Adipocyte (in vitro differentiated cells): ENCODE measurements around the gene SNAP47.

ENCODE experiments used
- DNase-seq: peaks from one replicate; pipeline ENCODE4 v3.0.0-alpha.2; 2015; ENCODE audit warnings: low read depth
- H3K27me3 ChIP-seq: replicated peaks from 2 replicates; pipeline ENCODE4 v1.7.0; 2013; ENCODE audit warnings: mild to moderate bottlenecking, low read length, moderate library complexity; ENCODE audit not compliant: control insufficient read depth, insufficient read depth
- H3K36me3 ChIP-seq: 2 replicates; pipeline ENCODE4 v1.7.0; 2013; ENCODE audit warnings: low read length, mild to moderate bottlenecking, moderate library complexity; ENCODE audit not compliant: control insufficient read depth, insufficient read depth, severe bottlenecking
- H3K4me1 ChIP-seq: 2 replicates; pipeline ENCODE4 v1.7.0; 2013; ENCODE audit warnings: mild to moderate bottlenecking, low read length, moderate library complexity; ENCODE audit not compliant: control insufficient read depth, insufficient read depth
- H3K4me3 ChIP-seq: 2 replicates; pipeline ENCODE4 v1.7.0; 2013; ENCODE audit warnings: mild to moderate bottlenecking, low read length, moderate library complexity
- H3K9ac ChIP-seq: 2 replicates; pipeline ENCODE4 v1.7.0; 2013; ENCODE audit warnings: mild to moderate bottlenecking, low read length, moderate library complexity
- H3K9me3 ChIP-seq: 2 replicates; pipeline ENCODE4 v1.7.0; 2013; ENCODE audit warnings: mild to moderate bottlenecking, low read length, moderate library complexity; ENCODE audit not compliant: control insufficient read depth

Gene SNAP47

DNA sequence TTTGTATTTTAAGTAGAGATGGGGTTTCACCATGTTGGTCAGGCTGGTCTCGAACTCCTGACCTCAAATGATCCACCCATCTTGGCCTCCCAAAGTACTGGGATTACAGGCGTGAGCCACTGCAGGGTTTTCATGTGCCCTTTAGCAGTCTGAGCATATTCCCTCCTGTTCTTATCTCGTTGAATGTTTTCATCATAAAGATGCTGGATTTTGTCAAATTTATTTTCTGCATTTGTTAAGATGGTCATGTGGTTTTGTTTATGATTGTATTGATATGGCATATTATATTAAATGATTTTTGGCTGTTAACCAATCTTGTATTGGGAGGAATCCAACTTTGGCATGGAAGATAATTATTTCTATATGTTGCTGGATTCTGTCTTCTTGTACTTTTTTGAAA lies 8.9 kb upstream of the SNAP47 start:
- peaks cover 11% of the 10 kb centered on the region for H3K4me1 ChIP-seq
- no peak overlapping the region for H3K4me3 ChIP-seq
- peaks cover 3% of the 10 kb centered on the region for H3K36me3 ChIP-seq
- no peaks in the 10 kb centered on the region for H3K27me3 ChIP-seq
- H3K9me3 ChIP-seq = peaks cover 27% of the 10 kb centered on the region
- no peak for DNase-seq
- no peak overlapping the region for H3K9ac ChIP-seq

DNA sequence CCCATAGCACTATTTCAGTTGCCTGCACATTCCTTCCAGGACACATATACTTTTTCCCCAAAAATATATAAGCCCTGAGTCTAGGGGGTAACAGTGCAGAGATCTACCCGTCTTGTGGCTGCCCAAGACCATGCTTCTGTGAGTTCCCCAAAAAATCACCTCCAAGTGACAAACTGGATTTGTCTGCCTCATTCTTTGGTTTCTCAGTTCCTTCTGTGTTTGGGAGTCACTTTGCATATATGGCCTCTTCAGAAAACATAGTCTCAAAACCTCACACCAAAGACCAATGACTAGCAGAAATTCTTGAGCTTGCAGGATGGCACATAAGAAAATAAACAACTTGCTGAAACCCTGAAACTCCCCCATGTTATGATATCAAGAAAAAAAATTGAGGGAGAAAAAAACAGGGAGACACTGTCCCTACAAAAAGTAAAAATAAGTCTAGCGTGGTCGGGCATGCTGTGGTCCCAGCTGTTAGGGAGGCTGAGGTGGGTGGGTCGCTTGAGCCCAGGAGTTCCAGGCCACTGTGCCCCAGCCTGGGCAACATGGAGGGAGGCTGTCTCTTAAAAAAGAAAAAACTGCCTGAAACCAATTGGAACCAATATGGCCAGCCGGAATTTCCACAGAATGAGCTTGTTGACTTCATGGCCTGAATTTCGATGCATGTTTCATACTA lies 8.2 kb upstream of the SNAP47 start:
- Histone ChIP-seq H3K4me3 (no peak overlapping the region), H3K27me3 (no peaks in the 10 kb centered on the region), H3K9me3 (peaks cover 20% of the 10 kb centered on the region), H3K36me3 (peaks cover 6% of the 10 kb centered on the region), H3K9ac (no peak overlapping the region), H3K4me1 (peaks cover 11% of the 10 kb centered on the region)
- DNase-seq = no peak

DNA sequence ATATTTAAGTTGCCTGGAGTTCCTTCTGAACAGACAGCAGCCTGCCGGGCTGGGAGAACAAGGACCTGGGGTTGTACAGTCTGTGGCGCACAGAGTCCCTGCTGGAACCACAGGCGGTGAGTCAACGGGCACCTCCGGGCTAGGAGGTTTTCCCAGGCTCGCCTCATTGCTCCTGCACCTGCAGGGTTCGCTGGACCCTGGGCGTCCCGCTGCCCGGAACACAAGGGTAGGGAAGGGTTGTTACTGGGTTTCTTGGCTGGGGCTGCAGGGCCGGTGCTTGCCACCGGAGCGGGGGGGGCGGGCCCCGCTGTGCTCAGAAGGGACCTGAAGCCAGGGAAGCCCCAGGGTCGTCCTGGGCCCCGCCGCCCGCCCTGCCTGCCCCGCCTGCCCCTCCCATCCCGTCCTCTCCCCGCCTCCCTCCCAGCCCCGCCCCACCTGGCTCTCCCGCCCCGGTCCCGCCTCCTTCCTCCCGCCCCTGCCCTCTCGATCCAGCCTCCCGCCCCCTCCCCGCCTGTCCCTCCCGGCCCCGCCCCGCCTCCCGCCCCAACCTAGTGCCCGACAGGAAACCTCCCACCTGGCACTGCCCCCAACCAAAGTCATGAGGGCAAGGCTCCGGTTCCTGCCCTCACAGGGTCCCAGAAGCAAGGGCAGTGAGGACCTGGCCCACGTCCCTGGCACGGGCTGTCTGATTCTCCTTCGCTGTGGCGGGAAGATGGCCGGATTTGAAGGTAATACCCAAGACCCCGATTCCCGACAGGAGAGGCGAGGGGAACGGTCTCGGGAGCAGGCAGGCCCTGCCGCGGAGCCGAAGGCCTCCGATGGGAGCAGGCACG lies 7.0 kb upstream of the SNAP47 start:
- Histone ChIP-seq H3K4me3 (peak overlapping the region; percentile 66), H3K27me3 (no peaks in the 10 kb centered on the region), H3K9ac (peak overlapping the region; percentile 56), H3K4me1 (peaks cover 11% of the 10 kb centered on the region), H3K36me3 (peaks cover 18% of the 10 kb centered on the region), H3K9me3 (peaks cover 9% of the 10 kb centered on the region)
- peak; percentile 72 for DNase-seq

DNA sequence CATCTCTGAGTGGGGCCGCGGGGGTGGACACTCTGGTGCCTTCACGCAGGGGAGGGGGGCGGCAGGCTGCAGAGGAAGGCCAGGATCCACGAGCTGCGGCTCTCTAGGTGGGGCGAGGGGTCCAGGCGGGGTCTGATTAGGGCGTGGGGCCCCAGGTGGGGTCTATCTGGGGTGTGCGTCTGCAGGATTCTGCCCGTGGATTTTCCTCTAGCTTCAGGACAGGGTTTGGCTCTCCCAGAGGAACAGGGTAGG lies 6.4 kb upstream of the SNAP47 start:
- Histone ChIP-seq H3K4me3 (peak overlapping the region; percentile 66), H3K4me1 (peaks cover 11% of the 10 kb centered on the region), H3K9ac (peak overlapping the region; percentile 56), H3K36me3 (peaks cover 21% of the 10 kb centered on the region), H3K27me3 (no peaks in the 10 kb centered on the region), H3K9me3 (peaks cover 6% of the 10 kb centered on the region)
- DNase-seq = no peak

DNA sequence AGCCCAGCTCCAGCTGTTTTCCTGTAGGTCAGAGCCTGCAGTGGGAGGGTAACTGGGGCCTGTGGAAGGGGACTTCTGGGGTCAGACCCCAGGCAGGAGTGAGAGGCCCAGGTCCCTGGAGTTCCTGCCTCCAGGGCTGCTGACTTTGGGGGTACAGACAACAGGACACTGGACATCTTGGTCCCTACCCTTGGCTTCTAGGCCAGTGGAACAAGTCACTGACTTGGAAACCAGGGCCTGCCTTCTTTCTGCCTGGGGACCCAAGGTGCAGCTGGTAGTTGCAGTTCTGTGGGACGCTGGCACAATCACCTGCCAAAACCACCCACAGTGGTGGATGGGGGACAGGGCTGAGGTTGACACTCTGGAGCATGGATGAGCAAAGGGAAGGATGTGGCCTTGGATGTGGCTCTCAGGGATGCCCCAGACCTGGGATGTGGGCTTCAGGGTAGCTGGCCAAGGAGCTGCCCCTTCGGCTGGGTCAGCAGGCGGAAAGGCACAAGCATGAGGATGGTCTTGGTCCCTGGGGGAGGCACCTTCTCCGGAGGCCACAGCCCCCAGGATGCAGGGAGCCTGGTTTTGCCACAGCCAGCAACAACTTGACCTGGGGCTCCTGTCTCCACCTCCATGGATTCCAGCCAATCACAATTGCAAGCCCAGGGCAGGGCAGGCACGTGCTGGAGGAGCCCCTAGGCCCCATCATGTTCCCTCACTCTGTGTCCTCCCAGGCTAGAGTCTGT lies 5.9 kb upstream of the SNAP47 start:
- peaks cover under 1% of the 10 kb centered on the region for H3K9me3 ChIP-seq
- H3K27me3 ChIP-seq = no peaks in the 10 kb centered on the region
- H3K4me3 ChIP-seq = no peak overlapping the region
- H3K36me3 ChIP-seq = peaks cover 21% of the 10 kb centered on the region
- DNase-seq = no peak
- peaks cover 16% of the 10 kb centered on the region for H3K4me1 ChIP-seq
- peak overlapping the region; percentile 56 for H3K9ac ChIP-seq

DNA sequence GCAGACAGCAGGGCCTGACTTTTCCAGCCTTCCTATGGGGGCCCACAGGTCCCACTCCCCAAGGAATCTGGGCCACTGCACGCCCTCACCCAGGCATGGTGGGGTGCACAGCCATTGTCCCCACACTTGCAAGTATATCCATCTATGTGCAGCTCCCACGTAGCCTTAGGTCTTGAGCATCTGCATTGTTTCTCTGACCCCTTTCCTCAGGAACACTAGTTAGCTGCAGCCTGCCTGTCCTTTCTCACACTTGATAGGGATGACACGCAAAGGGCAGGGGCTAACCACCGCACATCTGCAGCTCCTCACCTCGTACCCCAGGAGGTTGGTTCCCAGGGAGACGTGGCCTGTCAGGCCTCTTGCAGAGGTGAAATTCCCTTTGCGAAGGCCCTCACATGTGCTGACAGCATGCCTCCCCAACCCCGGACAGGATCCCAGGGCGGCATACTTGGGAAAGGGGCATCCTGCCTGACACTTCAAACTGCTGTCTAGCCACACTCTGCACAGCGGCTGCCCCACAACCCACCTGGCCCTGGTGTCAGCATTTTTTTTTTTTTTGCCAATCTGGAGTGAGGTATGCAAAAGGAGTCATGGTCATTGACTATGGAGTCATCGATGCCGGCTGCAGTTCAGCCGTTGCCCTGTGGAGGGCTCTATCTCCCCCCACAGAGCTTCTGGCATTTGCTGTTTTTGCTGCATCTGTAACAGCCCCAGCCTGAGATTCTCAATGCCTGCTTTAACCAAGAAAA lies 5.2 kb upstream of the SNAP47 start:
- Histone ChIP-seq H3K9me3 (no peaks in the 10 kb centered on the region), H3K4me3 (no peak overlapping the region), H3K4me1 (peaks cover 19% of the 10 kb centered on the region), H3K27me3 (no peaks in the 10 kb centered on the region), H3K36me3 (peaks cover 21% of the 10 kb centered on the region), H3K9ac (no peak overlapping the region)
- DNase-seq = peak; percentile 75

DNA sequence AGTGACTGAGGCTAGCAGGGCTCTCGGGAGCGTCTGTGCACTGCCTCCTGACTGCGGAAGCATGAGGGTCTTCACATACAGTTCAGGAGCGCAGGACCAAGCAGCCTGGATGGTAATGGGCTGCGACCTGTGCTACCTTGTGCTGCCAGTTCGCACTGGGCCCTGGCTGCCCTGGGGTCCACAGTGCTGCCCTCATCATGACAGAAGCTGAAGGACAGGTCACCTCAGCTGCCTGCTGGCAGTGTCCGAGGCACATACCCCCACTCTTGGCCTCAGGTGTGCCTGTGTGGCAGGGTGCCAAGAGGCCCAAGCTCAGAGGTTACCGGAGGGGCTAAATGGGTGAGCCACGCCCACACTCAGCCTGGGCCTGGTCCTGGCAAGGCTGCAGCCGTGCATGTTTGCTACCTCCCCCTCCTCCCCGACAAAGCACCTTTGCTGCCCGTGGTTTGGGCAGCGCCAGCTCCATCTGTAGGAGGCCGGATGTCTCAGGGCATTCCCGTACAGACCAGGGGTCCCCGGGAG lies 4.5 kb upstream of the SNAP47 start:
- no peak for DNase-seq
- Histone ChIP-seq H3K9ac (no peak overlapping the region), H3K27me3 (no peaks in the 10 kb centered on the region), H3K9me3 (no peaks in the 10 kb centered on the region), H3K36me3 (peaks cover 21% of the 10 kb centered on the region), H3K4me3 (no peak overlapping the region), H3K4me1 (peaks cover 19% of the 10 kb centered on the region)

DNA sequence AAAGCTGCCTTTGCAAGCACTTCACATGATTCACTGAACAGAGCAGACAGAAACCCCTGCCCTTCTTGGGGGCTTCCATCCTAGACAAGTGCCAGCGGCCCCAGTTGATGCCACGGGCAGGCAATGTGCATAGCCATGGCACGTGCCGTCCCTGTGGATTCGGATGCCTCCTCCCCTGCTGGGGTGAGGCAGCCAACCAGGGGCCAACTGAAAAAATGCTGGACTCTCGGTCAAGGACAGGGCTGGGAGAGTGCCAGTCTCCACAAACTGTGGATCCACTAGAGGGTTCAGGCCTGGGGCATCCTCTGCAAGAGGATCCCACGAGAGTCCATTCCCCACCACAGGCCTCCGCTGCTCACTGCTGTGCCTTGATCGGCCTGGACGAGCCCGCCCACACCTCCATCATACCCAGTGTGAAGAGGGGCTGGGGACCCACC lies 4.0 kb upstream of the SNAP47 start:
- Histone ChIP-seq H3K36me3 (peaks cover 21% of the 10 kb centered on the region), H3K9me3 (no peaks in the 10 kb centered on the region), H3K27me3 (no peaks in the 10 kb centered on the region), H3K4me1 (peaks cover 25% of the 10 kb centered on the region), H3K4me3 (no peak overlapping the region), H3K9ac (no peak overlapping the region)
- DNase-seq = no peak

DNA sequence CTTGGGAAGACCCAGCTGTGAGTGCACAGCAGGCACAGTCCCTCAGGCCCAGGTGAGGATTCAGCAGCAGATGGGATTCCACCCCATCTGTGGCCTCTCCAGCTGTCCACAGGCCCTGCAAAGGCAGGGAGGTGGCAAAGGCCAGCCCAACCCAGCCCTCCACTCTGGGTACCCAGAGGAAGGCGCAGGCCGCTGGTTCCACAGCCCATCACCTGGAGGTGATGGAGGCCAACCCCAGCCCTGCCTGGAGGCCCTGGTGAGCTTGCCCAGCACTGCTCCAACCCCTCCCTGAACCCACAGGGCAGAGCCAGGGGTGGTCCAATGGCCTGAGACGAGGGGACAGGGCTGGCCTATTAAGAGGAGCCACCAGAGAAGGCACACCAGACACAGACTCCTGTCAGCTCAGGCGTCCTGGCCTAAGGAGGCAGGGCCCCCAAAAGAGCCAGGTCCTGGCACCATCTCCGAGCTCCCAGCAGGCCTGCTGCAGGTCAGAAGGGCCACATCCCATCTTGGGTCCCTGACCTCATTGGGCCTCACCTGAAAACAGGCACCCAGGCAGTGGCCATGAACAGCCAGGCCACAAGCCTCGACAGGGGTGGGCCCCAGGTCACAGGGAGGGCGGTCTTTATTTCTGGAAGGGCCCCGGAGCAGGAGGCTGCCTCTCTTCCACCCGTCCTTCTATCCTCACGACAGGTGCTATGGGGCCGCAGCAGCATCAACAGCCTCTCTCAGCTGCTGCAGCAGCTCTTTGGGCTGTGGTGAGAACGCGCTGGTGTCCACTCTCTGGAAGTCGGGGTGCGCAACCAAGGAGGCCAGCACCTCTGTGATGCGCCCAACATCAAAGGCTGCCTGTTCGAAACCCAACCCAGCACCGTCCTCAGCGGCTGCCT lies 3.3 kb upstream of the SNAP47 start:
- no peak overlapping the region for H3K9ac ChIP-seq
- no peak for DNase-seq
- peaks cover 26% of the 10 kb centered on the region for H3K4me1 ChIP-seq
- H3K27me3 ChIP-seq = no peaks in the 10 kb centered on the region
- H3K36me3 ChIP-seq = peaks cover 21% of the 10 kb centered on the region
- no peak overlapping the region for H3K4me3 ChIP-seq
- no peaks in the 10 kb centered on the region for H3K9me3 ChIP-seq

DNA sequence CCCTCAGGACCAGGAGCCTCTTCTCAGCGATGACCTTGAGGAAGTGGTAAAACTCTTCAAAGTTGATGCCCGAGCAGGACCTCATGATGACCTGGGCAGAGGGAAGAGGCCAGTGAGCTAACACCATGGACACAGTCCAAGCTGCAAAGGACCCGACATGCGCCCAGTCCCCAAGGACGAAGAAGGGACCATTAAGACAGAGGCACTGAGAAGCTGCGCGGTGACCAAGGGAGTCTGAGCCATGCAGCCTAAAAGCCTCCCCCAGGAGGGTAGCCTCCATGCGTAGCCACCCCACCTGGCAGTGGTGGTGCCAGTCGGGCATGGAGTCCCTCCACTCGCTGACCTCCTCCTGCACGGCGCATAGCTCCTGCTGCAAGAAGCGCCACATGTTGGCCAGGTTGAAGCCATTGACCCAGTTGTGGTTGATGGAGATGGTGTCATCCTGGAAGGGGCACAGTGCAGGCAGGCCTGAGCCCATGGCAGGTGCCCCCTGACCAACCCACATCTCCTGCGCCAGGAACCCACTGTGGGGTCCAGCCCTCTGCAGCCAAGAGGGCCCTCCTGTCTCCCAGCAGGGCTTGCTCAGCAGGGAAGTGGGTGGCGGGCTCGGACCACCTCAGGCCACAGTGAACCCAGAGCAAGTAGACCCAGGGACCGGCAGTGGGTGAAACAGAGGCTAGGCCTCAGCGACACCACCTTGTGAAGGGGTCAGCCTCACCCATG lies 2.5 kb upstream of the SNAP47 start:
- Histone ChIP-seq H3K36me3 (peaks cover 21% of the 10 kb centered on the region), H3K27me3 (no peaks in the 10 kb centered on the region), H3K9ac (no peak overlapping the region), H3K4me1 (peaks cover 26% of the 10 kb centered on the region), H3K4me3 (no peak overlapping the region), H3K9me3 (no peaks in the 10 kb centered on the region)
- no peak for DNase-seq
